SU-DHL-6 (cell line): ENCODE results near the gene SHMT2.

Source experiments
- H2AFZ ChIP-seq: fragments of 200-600 bp; sonication (generic); 2 replicates; pipeline ENCODE4 v1.6.1; 2014; ENCODE audit warnings: low read depth, mild to moderate bottlenecking, moderate library complexity, mixed read lengths, antibody characterized with exemption, low read length; ENCODE audit not compliant: severe bottlenecking
- H3F3A ChIP-seq: fragments of 200-600 bp; shearing (Covaris generic); 2 replicates; pipeline ENCODE4 v1.6.0; 2016; ENCODE audit warnings: antibody characterized with exemption, mild to moderate bottlenecking; ENCODE audit not compliant: insufficient read depth
- H3K27ac ChIP-seq: fragments of 200-600 bp; sonication (generic); 2 replicates; pipeline ENCODE4 v1.5.1; 2016; ENCODE audit warnings: low read depth, mild to moderate bottlenecking, low read length, moderate library complexity, mixed read lengths
- H3K27me3 ChIP-seq: fragments of 200-600 bp; sonication (generic), shearing (Covaris generic); 2 replicates; pipeline ENCODE4 v1.6.0; 2014; ENCODE audit warnings: mild to moderate bottlenecking, low read length
- H3K36me3 ChIP-seq: fragments of 200-600 bp; sonication (generic); 2 replicates; pipeline ENCODE4 v1.6.1; 2014; ENCODE audit warnings: mild to moderate bottlenecking, low read length, mixed read lengths
- H3K4me2 ChIP-seq: fragments of 300-600, 200-600 bp; shearing (Covaris generic), sonication (generic); 2 replicates; pipeline ENCODE4 v1.6.0; 2014; ENCODE audit warnings: low read length, low read depth, mild to moderate bottlenecking; ENCODE audit not compliant: poor library complexity, severe bottlenecking
- H3K4me3 ChIP-seq: fragments of 200-600 bp; sonication (generic); 2 replicates; pipeline ENCODE4 v1.5.1; 2014; ENCODE audit warnings: antibody characterized with exemption, low read length, mild to moderate bottlenecking, mixed read lengths; ENCODE audit not compliant: insufficient read depth, poor library complexity, severe bottlenecking
- H3K79me2 ChIP-seq: fragments of 200-600 bp; sonication (generic); 2 replicates; pipeline ENCODE4 v1.6.1; 2014; ENCODE audit warnings: mild to moderate bottlenecking, low read length, moderate library complexity; ENCODE audit not compliant: insufficient read depth
- H3K9ac ChIP-seq: fragments of 200-600 bp; sonication (generic); 2 replicates; pipeline ENCODE4 v1.7.0; 2014; ENCODE audit warnings: mild to moderate bottlenecking, low read length
- H3K9me2 ChIP-seq: fragments of 200-600 bp; sonication (generic); replicated peaks from 2 replicates; pipeline ENCODE4 v1.6.1; 2014; ENCODE audit warnings: low read length; ENCODE audit not compliant: insufficient read depth
- H3K9me3 ChIP-seq: fragments of 200-600 bp; sonication (generic); 2 replicates; pipeline ENCODE4 v1.6.1; 2014; ENCODE audit warnings: low read length, mixed read lengths; ENCODE audit not compliant: insufficient read depth
- H4K20me1 ChIP-seq: fragments of 200-600 bp; sonication (generic); 2 replicates; pipeline ENCODE4 v1.6.1; 2014; ENCODE audit warnings: low read depth, mild to moderate bottlenecking, antibody characterized with exemption, low read length, moderate library complexity, mixed read lengths
- CTCF ChIP-seq: fragments of 200-600 bp; sonication (generic); IDR thresholded peaks from one replicate; pipeline ENCODE4 v1.5.1; 2017; ENCODE audit warnings: antibody characterized with exemption, mild to moderate bottlenecking, low read length, moderate library complexity; ENCODE audit not compliant: insufficient read depth, poor library complexity, severe bottlenecking
- EZH2phosphoT487 ChIP-seq: fragments of 200-600 bp; sonication (generic), shearing (Covaris generic); conservative IDR thresholded peaks from 2 replicates; pipeline ENCODE4 v1.6.1; 2018; ENCODE audit warnings: mild to moderate bottlenecking, antibody characterized with exemption, low read length, moderate library complexity, mixed read lengths

The SHMT2 gene

GRCh38 chr12:57239587-57240065 lies 10.1 kb downstream of the SHMT2 start:
- H3K79me2 ChIP-seq: no peaks in the 10 kb centered on the region
- H3K27ac ChIP-seq: peak overlapping the region; percentile 88
- H3F3A ChIP-seq: peaks cover 35% of the 10 kb centered on the region
- no peaks in the 10 kb centered on the region for H3K36me3 ChIP-seq
- peak overlapping the region; percentile 45 for H2AFZ ChIP-seq
- peak overlapping the region; percentile 88 for H3K4me2 ChIP-seq
- H3K9me3 ChIP-seq: no peaks in the 10 kb centered on the region
- H4K20me1 ChIP-seq: no peaks in the 10 kb centered on the region; the same call in 1 of the 2 replicates
- H3K9ac ChIP-seq: peak overlapping the region; percentile 92
- H3K9me2 ChIP-seq: no peaks in the 10 kb centered on the region
- peak overlapping the region; percentile 70 for H3K4me3 ChIP-seq
- no peaks in the 10 kb centered on the region for H3K27me3 ChIP-seq
- TF ChIP-seq CTCF (no peak), EZH2phosphoT487 (no peak)

GRCh38 chr12:57240066-57240921 lies 10.8 kb downstream of the SHMT2 start:
- Histone ChIP-seq H3K9me2 (no peaks in the 10 kb centered on the region), H3K79me2 (no peaks in the 10 kb centered on the region), H2AFZ (peak overlapping the region; percentile 45), H3K27me3 (no peaks in the 10 kb centered on the region), H3K9me3 (no peaks in the 10 kb centered on the region), H3F3A (peaks cover 35% of the 10 kb centered on the region), H4K20me1 (no peaks in the 10 kb centered on the region; the same call in 1 of the 2 replicates), H3K27ac (peak overlapping the region; percentile 88), H3K4me3 (peak overlapping the region; percentile 70), H3K9ac (peak overlapping the region; percentile 92), H3K4me2 (peak overlapping the region; percentile 88), H3K36me3 (no peaks in the 10 kb centered on the region)
- TF ChIP-seq CTCF: no peak
- TF ChIP-seq EZH2phosphoT487: no peak

GRCh38 chr12:57240926-57241401 lies 11.5 kb downstream of the SHMT2 start:
- Histone ChIP-seq H2AFZ (no peak overlapping the region), H3K4me3 (peak overlapping the region; percentile 70), H3K9me2 (no peaks in the 10 kb centered on the region), H3K36me3 (no peaks in the 10 kb centered on the region), H3K9me3 (no peaks in the 10 kb centered on the region), H3K27ac (peak overlapping the region; percentile 88), H3K79me2 (no peaks in the 10 kb centered on the region), H3K4me2 (peak overlapping the region; percentile 88), H3K27me3 (no peaks in the 10 kb centered on the region), H3F3A (peaks cover 35% of the 10 kb centered on the region), H4K20me1 (no peaks in the 10 kb centered on the region; the same call in 1 of the 2 replicates), H3K9ac (peak overlapping the region; percentile 92)
- no peak for TF ChIP-seq CTCF
- no peak for TF ChIP-seq EZH2phosphoT487
